ENCODE measurements around the gene LDLRAD4.
A peak's percentile ranks its signal among the peaks of the same experiment; 100 is the strongest.

Gene LDLRAD4

DNA sequence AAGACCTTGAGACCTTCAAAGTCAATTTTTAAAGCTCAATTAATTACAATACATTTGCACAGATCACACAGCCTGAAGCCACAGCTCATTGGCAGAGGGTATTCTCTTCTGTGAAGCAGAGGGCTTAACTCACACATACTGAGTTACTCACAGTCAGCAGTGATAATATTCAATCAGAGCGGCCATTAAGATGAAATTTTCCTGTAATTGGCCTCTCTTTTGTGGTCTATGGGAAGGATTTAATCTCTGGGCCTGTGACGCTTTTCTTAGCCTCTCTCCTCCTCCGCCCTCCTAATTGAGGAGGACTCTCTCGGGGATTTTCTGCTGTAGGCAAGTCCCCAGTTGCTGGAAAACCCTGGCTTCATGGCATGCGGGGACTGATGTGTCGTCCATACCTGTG, 12.3 kb upstream of the LDLRAD4 start:
- DNase-seq, result no peak

DNA sequence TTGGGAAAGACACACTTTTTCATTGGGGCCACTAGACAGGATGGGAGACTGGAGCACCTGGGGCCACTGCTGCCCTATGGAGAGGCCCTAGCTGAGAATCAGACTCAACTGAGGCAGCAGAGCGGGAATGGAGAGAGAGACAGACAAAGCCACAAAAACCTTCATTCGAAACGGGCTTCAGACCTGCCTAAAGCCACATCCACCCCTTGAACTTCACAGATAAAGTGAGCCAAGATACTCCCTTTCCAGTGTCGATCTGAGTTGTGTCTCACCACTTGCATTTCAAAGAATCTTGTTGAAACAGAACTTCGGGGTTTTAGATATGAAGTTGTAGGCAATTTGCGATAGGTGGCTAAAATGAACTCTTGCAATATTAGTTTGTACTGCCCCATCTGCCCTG, 11.3 kb upstream of the LDLRAD4 start:
- DNase-seq, result no peak

DNA sequence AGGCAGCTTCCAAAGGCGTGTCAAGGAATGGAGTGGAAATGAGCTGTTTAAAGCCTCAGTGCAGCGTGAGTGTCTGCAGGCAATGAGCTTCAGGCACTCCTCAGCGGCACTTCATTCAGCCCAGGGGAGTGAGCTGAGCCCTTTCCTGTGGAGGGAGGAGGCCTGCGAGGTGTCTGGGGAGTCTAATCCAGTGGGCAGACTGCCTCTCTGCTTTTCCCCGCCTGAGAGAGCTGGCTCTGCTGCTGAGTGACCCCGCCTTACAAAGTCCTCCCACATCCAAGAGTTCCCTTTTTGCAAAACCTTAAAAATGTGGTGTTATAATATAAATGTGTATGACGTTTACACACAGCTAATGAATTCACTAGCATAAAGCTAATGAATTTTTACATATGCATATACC, 7.0 kb upstream of the LDLRAD4 start:
- no peak for DNase-seq

DNA sequence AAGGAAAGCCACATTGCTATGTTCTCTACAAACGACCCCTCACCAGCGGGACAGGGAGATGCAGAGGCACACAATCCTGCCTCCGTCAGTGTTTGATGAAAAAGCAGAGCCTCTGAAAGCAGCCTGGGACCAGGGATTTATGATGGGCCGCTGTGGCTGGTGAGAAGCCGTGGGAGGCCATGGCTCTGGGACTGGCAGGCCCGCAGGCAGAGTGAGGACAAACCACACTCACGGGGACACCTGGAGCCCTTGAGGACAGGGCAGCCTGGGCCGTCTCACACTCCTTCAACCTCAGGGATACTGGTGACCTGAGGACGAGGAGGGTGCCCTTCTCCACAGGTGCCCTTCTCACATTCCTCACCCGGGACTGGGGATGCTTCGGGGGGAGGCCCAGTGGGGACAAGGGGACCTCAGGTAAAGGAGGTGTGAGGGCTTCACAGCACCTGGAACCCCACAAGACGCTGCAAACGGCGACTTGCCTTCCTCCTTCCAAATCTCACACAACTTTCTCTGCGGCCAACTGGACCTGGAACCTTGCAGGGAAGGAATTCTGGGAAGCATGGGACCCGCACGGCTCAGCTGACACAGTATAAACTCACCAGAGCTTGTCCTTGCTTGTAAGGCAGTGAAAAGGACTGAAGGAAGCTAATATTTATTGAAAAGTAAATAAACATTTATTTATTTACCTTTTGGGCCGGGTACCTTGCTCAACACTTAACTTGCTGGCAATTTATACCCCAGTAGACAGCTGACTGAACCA, 5.3 kb upstream of the LDLRAD4 start:
- DNase-seq, result no peak

DNA sequence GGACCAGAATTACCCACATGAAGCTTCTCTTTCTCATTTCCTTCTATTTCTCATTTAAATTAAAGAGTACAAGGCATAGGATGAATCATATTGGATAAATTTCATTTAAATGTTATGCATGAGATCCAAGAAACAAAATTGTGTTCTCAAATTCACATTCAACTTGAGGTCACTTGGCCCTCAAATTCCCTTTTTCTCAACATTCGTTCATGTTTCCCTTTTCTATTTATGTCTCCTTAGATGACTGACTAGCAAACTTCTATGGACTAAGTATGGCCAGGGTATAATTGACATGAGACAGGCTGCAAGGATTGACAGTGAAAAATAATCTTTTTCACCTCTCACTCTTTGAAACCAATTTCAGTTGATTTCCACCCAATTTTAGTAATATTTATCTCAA, 4.0 kb upstream of the LDLRAD4 start:
- no peak for DNase-seq

DNA sequence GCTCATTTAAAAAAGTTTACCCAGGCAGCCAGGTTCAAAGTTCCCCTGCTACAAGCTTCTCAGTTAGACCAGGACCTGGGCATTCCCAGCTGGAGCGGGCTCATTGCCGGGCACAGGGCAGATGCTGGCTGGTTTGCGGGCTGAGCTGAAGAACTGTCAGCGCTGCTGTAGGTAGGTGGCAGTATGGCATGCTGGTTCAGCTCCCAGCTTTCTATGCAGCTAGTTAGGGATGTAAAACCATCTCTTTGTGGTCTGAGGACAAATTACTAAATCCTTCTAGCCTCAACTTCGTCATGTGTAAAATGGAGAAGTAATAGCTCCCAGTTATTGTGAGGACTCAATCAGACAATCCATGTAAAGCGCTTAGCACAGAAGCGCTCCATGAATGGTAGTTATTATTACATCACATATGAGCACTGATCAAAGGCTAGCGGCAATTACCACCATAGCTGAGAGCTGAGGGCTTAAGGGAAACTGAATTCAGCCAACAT, 2.4 kb upstream of the LDLRAD4 start:
- DNase-seq, result peak; percentile 56

DNA sequence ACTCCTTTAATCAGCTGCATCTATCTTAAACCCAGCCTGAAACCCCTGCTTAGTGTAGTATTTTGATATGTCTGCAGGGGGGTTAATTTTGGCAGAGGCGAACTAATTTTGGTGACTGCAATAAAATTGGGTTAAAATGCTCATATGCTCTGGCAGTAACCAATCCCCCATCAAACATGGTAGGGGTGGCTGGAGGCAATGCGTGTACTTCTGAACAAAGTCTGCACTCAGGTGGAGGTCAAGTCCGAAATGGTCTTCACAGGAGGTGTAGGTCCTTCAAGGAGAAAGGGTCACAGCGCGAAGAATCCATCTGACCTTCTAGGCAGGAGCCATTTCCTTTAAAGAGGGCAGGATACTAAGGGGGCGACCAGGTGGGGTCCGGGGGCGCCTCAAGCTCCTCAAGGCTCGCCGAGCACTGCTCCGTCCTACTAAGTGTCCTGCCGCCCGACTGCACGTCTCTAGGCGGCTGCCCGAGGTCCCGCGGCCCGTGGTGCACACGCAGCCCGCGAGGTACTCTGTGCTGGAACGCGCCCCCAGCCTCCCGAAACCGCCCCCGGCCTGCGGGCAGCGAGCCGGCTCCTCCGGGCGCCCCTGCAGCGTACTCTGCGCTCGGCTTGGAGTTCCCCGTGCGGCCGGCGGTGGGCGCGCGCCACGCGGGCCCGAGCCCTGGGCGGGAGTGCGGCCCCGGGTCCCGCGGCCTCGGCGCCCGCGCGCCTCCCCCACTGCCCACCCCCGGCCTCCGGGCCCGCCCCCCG, 1.7 kb upstream of the LDLRAD4 start:
- DNase-seq, result peak; percentile 45

DNA sequence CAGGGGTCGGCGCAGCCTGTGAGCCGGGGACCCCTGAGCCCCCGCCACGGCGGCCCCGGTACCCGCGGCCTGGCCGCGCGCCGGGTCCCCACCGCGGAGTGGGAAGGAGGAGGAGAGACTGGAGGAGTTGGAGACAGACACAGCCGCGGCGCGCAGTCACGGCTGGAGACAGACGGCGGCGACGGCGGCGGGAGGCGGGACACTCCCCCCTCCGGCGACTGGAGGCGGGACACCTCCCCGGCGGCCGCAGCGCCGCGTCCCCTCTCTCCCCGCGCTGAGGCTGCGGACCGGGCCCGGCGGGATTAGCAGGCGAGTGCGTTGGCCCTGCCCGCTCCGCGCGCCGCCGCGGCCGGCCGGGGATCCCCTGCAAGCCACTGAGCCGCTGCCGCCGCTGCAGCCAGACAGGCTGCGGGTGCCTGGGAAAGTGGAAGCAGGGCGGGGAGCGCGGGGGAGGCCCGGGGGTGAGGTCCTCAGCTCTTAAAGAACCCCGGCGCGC, 1.0 kb upstream of the LDLRAD4 start:
- DNase-seq, result peak; percentile 50

DNA sequence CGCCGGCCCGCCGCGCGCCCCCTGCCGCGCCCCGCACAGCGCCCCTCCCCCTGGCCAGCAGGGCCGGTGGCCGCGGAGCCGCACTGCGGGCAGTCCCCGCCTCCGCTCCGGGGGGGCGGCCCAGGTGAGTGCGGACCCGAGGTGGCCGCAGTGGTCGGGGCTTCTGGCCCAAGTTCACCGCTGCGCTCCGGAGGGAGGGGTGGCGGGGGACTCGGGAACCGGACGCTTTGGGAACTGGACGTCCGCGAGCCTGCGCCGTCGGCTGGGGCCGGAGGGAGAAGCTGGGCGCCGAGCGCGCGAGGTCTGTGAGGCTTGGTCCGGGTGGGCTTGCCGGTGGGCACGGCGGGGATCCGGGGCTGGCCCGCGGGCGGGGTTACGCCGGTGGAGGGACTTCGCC, 591 bp upstream of the LDLRAD4 start:
- DNase-seq, result no peak

DNA sequence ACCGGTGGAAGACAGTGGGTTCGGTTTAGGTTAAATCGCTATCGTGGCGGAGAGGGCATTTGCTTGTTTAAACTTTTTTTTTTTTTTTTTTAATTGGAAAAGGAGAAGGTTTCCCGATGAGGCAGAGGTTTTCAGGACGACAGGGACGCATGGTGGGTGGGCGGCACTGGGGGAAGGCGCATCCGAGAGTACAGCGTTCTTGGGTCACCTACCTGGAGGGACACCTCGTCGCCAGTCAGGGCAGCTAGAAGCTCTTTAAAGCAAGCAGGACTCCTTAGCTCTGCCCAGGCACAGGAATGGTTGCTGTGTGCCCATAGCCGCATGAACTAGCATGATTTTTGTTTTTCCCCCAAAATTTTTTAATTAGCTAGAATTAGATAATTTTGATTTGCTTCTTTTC, 437 bp downstream of the LDLRAD4 start:
- no peak for DNase-seq

DNA sequence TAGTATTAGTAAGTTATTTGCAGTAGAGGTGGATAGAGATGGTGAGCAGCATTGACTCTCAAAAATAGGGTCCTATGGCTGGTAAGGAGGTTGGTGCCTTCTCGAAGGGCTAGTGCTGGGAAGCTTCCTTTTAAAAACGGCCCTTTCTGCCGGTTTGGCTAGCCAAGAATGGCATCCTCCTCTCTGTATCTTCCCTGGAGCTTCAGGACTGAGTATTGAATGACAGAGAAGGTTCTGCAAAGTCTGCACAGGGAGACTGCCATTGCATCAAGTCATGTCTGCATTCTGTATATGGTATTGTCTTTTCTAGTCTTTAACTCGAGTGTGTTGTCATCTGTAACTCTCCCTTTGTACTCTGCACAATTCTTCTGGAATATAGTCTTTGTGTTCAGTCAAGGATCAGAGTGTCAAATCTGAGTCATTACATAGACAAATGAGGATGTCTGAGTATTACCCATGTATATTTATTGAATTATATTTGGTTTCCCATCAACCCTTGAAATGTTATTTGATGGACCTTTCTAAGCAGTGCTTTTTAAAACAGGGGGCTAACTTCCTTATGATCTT, 1.1 kb downstream of the LDLRAD4 start:
- no peak for DNase-seq

DNA sequence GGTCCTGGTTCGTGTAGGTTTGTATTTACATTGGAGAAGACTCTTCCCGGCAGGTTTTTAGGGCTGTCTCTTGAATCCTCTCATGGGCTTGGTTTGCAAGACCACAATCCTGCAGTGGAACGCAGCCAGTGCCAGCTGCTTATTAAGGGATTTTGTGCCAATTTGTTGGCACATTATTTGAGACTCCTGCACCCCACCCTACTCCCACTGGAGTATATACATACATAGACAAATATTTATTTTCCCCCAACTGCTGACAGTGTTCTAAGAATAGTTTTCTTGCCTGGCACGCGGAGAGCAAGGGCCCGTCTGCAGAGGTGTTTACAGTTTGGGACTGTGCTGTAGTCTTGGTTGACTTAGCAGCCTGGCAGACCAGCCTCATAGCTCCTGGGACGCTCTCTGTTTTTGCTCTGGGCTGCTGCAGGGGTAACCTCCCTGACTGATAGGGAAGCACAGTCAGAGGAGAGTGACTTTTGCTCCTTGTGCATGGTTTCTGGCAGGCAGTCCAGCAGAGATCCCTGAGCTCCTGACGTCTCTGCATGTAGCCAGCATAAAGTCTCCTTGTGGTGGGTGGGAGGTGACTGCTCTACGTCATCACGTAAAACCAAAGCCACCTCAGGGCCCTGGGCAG, 1.9 kb downstream of the LDLRAD4 start:
- no peak for DNase-seq

DNA sequence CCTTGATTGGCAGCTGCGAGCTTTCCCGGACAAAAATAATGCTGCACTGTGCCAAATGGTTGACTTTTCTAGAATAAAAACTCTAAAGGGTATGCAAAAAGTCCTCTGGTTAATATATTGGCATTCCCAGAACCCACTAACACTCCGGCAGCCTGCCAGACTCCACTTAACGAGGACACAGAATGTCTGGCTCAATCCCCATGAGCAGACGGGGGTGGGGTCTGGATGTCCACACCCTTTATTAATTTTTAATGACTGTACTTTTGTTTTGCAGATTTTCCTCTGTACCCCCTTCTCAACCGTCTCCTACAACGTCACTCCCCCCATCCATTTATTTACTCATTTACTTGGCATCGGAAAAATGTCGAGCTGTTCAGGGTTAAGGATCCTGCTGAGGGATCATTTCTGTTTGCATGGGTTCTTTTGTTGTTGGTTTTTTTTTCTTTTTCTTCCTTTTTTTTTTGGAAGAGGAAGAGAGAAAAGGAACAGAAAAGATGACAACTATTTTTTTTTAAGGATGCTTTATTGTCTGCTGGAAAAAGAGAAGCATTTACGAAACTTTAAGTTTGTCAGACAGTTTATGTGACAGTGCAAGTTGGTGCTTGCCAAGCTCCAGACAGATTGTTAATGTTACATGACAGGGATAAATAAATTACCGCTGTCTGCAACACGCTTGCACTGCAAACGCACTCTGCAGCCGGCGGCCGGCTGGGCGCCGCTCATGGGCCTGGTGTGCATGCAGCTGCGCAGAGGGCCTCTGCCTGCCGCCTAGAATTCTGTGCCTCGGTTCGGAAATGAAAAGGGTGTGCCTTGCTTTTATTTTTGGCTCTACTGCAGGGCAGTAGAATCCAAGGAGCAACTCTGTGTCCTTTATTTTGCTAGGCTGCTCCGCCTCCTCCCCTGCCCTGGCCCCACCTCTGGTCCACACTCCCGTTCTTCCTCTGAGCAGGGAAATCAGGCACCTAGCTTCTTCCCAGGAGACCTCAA, 3.6 kb downstream of the LDLRAD4 start:
- no peak for DNase-seq

DNA sequence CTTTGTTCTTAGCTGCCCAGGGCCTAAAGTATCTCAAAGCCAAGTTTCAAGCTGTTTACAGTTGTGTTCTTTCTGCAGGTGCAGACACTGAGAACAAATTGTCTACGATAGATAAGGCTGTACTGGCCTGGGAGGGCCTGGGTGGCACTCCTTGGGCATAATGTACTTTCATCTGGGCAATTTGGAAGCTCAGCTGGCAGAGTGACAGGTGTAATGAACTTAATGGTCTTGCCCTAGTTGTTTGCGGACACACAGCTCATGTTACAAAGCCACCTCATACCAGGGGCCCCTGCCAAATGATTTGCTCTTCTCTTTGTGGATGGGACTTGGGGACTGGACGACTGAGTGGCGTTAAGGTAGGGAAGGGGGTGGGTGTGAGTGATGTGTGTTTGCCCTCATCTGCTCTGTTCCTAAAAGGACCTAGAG, 4.3 kb downstream of the LDLRAD4 start:
- DNase-seq, result no peak

DNA sequence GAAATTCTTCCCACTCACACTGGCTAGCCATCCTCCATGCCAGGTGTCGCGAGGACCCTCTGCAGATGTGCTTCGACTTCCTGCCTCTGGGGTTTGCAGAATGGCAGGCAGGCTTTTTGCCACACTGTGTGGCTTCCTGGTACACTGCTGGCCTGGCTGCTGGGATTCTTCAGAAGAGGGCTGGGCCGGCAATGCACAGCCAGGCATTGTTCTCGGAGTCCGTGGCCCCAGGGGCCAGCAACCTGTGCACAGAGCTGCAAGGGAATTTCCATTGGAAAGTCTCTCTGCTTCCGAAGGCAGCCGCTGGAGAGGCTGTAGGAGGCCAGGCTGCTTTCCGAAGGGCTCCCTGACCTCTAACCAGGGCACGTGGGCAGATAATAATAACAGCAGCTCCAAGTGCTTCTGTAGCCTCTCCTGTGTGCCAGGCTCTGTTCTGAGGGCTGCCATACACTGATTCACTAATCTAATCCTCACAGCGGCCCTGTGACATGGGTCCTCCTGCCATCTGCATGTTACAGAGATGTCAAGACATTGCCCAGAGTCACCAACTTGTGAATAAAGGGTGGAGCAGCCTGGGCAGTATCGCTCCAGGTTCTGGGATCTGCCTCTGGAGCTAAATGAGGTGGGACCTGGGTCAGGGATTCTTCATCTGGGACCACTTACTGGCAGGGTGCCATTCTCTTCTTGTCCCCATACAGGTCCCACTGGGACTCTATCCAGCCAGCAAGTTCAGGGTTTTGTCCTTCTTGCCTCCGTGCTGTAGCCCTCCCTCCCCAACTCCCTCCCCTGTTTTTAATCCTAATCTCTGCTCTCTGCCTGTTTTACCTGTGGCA, 5.0 kb downstream of the LDLRAD4 start:
- DNase-seq, result no peak

DNA sequence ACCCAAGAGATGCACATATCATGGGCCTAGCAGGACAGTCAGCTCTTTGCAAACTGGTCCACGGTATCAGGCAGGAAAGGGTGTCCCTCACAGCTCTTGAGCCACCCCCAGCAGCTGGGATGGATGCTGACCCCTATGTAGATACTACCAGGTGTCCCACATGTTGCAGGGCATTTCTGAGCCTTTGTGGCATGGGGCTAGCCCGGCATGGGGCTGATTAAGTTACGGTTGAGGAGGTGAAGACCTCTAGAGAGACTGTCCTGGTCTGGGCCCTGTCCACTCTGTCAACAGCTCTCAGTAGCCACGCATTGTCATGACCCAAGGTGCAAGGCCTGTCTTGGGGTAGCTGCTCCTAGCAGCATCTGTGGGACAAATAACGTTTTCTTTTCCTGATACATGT, 6.7 kb downstream of the LDLRAD4 start:
- DNase-seq, result no peak

DNA sequence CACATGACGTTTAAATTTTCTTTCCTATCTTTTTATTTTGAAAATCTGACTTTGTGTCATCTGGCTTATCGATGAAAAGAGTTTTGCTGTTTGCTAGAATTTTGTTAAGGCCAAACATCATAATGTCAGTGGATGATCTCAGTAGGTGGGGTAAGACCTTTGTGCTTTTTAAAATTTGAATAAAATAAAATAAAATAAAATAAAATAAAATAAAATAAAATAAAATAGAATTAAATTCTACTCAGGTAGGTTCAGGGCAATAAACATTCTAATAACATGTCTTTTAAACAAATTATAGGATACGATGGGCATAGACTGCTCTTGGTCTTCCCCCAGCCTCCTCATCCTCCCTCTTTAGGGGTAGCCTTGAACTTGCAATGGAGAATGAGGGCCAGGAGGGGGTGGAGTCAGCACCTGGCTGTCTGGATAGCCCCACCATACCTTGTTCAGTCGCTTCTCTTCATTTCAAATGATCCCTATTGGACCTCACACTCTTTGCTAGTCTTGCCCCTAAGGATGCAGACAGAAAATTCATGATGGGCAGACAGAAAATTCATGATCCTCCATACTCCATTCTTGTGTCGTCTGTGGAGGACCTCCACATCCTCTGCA, 8.1 kb downstream of the LDLRAD4 start:
- no peak for DNase-seq

DNA sequence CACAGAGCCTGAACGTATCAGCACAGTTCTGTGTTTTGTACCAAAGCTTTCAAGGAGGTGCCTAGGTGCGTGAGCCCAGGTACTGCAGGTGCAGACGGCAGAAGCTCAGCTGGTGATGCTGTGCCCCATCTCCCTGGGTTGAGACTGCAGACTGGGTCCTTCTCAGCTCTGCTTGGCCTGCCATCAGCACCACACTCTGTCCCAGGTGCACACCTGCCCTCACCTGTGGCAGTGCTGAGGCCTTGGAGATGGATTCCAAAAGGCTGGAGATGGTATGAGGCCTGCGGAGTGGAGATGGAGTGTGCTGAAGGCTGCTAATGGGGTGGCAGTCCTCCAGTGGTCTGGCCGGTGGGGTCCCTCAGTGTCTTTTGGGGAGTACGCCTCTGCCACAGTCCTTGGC, 9.3 kb downstream of the LDLRAD4 start:
- DNase-seq, result no peak

DNA sequence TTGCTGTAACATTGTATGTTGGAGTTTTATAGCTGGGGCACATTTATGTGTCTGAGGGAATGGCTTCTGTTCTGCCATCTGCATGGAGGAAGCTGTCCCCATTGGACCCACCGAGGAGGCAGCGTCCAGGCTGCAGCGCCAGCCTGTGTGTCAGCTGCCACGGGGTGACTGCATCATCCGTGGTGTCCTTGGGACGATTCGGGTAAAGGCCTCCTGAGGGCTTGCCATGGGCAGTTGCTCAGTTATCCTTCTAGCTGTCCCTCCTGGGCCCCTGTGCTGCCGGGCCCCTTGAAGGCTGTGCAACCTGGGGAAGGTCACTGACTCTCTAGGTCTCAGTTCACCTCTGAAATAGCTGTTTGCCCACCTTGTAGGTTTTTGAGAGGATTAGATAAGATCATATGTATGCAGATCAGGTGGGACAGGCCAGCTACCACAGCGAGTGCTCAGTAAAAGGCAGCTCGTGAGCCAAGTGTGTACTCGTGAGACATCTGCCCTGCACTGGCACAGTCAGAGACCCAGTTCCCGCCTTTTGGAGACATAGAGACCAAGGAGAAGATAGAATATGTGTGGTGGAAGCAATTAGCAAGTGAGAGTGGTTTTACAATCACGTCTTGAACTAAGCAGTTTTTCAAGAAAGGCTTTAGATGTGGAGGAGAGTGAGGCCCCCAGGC, 10.6 kb downstream of the LDLRAD4 start:
- DNase-seq, result no peak

DNA sequence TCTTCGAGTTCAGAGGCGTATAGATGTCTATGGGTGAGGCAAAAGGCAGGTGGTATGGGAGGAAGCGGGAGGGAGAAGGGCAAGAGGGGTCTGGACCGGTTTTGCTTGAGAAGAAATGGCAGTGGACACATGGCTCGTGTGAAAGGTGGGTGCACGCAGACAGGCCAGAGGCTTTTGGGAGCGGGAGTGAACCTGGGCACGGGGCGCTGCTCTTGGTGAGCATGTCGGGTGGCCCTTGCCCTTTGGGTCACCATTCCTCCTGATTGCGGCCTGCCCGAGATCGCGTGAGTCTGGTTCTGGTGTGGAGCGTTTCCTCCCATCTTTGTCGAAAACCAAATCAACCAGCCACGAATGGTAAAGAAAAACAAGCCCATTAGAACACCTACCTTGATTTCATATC, 12.6 kb downstream of the LDLRAD4 start:
- DNase-seq, result no peak

Measured in stimulated activated CD4-positive, alpha-beta T cell treated with anti-CD3 and anti-CD28 coated beads, Interleukin-1b, Interleukin-23, amount 100 ng/mL, for 48 hours (primary cell).